Skin of body (tissue), 2 donors: ENCODE measurements around the gene IL24. TPM values are rescaled to one million over a fixed set of nuclear protein-coding genes. Genes with fewer than 3 reads are reported as not detected.
A peak's percentile ranks its signal among the peaks of the same experiment; 100 is the strongest.
"Not testable (repeated sequence)": the region's sequence is repeated elsewhere in the genome, so short reads cannot be mapped to it uniquely, and the experiment has no call there.

Source experiments
- DNase-seq: peaks from one replicate; lab custom pipeline; 2025; lab: John Stamatoyannopoulos, UW
- total RNA-seq: library from RNA; depleted of rRNA; stranded (reverse); fragments of >200 nt; gene quantifications from one replicate; pipeline ENCODE4 v1.2.3, GENCODE V29; 2014

Gene IL24
- total RNA-seq, 1 donor from 2014 or later = not detected

DNA sequence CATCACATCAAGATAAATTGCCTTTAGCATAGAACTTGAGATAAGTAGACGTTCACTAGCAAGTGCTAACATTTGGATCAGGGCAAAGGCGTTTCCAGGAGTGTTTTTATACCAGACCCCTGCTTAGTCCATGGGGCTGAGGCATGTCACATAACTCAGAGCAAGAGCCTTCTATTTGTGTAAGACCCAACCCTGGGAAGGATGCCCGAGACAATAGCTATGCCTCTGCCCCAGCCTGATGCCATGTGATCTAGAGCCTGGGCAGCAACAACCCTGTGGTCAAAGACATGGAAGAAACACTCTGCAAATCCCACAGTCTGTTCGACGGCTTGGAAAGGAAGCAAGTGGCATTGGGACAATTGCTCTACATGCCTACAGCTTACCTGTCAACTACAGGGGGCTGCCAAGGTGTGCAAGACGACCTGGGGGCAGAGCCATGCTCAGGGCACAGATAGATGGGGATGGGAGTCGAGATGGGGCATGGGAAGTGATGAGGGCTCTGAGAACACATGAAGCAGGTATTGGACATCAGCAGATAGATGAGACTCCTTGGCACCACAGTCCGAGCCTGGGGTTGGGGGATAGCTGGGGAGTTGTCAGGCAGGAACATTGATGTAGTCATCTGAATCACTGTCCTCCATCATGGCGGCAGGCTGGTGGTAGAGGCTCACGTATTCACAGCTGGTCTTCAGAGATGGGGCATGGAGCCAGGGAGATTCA is 7.3 kb downstream of the IL24 start:
- no peak for DNase-seq

DNA sequence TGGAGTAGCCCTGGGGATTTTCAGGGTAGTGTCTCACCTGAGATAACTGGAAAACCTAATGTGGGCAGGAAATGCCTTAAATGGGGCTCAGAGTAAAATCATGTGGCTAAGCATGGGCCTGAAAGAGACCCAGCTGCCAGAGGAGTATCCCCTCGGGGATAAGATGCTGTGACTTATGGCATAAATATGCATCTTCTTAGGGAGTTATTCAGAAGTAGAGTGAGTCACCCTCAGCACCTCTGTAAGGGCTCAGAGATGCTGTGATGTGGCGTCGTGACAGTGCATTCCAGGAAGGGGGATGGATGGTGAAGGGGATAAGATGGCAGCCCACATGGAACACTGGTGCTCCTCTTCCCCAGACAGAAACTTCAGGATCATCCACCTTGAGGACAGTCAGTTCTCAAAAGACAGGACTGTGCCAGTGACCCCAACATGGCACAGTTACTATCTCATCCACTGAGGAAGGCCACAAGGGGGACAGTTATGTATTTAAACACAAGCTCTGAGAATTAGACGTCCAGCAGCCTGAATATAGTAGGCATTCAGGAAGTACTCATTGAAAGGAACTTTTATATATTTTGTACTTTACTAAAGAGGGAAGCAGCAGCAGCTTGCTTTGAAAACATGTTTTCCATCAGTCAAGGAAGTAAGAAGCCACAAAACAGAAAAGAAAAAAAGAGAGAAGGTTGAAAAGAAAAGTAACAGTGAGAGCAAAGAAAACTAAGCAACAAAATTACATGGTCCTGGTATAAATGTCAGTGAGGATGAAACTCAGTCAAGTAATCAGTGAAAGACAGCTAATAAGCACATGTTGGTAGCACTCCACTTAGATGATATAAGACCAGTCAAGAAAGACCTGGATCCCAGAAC is 8.3 kb downstream of the IL24 start:
- DNase-seq = no peak

DNA sequence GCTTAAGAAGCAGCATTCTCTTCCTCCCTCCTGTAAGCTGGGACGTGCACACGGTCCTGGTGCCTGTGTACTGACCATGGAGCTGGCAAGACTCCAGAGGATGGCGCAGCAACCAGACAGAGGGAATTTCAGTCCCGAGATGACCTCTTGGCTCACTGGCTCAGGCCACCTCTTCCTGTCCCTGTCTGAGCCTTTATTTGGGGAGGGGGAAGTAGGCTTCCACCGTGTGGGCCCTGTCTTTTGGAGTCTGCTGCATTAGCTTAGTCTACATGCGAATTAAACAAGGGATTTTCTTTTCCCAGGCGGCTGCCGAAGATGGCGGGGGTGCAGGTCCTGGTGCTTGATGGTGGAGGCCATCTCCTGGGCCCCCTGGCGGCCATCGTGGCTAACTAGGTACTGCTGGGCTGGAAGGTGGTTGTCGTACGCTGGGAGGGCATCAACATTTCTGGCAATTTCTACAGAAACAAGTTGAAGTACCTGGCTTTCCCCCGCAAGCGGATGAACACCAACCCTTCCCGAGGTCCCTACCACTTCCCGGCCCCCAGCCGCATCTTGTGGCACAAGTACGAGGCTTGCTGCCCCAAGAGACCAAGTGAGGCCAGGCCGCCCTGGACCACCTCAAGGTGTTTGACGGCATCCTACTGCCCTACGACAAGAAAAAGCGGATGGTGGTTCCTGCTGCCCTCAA is 10.2 kb downstream of the IL24 start:
- no peak for DNase-seq

DNA sequence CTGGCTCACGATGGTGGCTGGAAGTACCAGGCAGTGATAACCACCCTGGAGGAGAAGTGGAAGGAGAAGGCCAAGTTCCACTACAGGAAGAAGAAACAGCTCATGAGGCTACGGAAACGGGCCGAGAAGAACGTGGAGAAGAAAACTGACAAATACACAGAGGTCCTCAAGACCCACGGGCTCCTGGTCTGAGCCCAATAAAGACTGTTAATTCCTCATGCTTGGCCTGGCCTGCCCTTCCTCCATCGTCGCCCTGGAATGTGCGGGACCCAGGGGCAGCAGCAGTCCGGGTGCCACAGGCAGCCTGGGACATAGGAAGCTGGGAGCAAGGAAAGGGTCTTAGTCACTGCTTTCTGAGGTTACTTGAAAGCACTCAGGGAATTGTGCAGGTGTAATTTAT is 10.8 kb downstream of the IL24 start:
- DNase-seq = no peak

DNA sequence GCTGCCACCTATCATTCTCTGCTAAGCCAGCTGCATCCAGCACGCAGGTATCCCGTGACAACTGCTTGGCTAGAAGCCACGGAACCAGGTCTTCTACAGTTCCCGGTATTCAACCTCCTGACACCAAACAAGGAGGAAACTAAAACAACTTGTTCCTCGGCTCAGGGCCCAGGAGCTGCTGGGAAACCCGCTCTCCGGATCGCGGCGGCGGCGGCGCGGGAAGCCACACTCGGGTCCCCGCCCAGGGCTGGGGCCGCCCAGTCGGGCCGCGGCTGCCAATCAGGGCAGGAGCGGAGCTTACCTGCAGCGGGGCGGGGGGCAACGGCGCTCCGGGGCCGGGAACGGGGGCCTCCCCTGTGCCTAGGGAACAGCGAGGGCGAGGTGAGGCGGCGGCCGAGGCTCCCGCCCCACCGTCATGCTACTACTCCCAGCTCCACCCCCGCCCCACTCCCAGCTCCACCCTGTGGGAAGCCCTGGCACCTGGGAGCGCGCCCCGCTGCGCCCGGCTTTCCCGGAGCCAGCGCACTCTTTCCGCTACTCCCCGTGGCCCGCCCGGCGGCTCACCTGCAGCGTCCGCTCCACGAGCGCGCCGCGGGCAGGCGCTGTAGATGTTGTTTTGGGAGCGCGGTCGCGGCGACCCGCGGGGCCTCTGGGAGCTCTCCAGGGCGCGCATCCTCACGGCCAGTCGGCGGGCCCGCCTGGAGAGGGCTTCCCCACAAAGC is 12.1 kb downstream of the IL24 start:
- no peak for DNase-seq

DNA sequence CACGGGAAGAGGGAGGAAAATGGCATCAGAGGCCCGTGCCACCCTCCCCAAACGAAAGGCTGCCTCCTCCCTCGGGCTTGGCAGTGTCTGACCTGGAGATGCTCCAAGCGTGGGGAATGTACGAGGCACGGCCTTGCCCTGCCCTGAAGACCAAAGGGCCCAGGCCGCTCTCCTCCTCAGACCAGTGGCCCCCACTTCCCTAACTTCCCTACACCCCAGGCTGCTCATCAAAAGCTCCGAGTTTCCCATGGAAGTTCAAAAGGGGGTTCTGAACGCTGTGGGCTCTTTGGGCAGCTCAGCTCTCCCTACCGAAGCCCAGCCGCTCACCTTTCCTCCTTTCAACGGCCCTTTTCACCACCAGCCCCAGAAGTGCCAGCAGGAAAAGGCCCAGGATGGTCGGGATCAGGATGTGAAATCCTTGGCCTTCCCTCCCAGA is 12.7 kb downstream of the IL24 start:
- no peak for DNase-seq

DNA sequence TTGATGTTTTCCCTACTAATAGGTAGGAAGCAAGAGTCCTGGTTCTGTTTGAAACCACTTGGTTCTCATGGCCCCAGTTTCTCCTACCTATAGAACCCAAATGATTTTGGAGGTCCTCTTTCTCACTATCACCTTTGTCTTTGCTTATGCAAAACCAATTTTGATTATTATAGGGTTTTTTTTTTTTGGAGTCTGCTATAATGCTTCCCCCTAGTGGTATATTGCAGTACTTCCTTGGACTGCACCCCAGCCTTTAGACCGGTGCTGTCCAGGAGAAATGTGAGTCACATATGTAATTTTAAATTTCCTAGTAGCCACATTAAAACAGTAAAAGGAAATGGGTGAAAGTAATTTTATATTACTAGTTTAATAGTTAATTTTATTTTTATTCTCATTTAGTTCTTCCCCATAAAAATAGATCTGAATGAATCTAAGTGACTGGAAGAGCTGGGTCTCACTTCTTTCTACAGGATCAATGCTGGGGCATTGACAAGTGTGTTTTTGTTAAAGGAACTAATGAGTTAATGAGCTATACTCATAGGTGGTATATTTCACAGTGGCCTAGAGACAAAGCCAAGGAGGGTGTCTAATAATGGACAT is 13.9 kb downstream of the IL24 start:
- DNase-seq = peak; percentile 12

DNA sequence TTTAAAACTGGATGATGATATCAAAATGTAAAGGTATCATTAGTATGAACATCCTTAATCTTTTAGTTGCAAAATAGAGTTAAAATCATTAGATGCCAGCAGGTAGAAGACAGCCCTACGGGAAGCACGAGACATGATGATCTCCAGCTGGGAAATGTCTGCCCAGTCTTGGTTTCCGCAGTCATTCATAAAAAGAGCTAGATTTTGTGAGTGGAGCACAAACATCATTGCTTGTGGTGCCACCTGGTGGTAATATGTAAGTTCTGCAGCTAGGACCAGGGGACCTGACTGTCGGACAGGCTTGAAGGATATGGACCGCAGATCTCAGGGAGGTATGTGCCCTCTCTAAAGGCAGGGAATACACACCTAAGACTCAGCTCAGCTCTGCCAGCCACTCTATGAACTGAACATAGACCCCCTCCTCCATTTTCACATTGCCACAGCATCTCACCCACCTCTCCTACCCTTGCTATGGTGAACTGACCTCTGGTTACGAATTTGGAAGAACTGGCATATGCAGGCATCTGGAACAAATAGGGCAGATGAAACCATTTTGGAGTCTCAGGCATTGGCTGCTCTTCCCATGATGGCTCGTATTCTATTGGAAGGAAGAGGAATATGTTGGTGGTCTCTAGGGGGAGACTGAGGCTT is 15.3 kb downstream of the IL24 start:
- DNase-seq = peak; percentile 68

DNA sequence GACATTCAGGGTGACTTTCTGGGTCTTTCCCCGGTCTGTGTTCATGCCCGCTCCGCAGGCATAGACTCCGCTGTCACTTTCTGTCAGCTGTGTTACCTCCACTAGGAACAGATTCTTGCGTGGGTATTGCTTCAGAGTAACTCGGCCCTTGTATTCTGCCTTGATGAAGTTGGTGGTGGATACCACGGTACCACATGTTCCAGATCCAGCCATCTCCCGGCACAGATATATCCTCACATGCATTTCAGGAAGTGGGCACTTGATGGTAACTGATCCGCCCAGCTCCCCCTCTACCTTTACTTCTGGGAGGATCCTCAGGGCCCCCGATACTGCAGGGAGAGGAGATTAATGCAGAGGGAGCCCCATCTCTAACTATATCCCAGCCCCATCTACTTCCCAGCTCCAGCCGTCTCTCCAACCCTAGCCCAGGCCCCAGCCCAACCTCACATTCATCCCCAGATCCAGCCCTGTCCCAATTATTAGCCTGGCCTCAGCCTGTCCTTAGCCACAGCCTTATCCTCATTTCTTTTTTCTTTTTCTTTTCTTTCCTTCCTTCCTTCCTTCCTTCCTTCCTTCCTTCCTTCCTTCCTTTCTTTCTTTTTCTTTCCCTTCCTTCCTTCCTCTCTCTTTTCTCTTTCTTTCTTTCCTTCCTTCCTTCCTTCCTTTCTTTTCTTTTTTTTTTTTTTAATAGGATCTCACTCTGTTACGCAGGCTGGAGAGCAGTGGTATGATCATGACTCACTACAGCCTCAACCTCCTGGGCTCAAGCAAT is 16.7 kb downstream of the IL24 start:
- DNase-seq = no peak

DNA sequence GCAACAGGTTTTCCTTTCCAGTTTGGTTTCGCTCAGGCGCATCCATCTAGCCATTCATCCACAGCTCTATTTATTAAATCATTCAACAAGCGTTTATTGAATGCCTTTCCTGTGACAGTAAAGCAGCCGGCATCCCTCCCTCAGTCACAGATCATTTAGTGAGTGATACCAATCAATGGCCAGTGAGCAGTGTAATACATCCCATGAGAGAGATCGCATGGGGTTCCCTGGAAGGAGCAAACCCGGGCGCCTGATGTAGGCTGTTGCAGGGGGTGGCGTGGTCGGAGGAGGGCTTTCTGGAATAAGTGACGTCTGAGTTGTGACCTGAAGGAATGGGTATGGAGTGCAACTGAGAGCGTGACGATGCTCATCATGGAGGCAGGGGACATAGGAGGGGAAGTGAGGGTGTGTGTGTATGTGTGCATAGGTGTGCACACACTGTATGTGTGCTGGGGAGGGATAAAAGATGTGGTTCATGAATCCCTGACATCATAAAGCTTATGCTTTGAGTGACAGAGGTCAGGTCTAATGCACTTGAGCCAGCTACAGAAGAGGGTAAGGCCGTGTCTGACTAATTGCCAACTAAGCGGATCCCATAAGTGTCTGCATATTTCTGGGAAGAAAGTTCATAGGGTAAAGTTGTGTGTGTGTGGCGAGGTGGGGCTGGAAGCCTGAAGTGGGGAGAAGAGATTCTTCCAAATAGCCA is 17.9 kb downstream of the IL24 start:
- no peak for DNase-seq

DNA sequence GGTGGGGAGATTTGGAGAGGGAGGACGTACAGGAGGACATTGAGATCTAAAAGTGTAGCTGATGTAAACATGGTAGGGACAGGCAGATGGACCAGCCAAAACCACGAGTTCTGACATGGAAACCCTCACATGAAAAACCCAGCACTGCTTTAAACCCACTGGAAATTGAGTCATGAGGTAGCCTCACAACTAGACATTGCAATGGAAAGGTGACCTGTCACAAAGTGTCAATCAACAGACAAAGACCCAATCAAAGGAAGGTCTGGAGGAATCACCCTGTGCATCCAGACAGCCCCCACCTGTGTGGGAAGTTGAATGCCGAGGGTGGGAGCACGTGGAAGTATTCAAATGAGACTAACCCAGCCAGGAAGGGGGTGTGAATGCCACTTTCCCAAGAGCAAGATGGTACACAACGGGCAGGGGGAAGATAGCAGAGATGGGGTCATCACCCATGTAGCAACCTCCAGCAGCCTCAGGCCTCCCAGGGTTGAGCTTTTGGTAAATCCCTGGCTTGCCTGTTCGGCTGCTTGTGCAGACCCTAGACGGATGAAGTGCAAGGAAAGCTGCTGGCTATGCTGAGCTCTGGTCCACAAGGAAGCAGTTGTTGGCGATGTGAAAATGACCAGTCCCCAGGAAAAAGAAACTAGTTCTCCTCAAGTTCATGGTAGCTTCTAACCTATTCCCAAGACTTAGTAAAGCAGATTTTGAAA is 18.9 kb downstream of the IL24 start:
- no peak for DNase-seq

DNA sequence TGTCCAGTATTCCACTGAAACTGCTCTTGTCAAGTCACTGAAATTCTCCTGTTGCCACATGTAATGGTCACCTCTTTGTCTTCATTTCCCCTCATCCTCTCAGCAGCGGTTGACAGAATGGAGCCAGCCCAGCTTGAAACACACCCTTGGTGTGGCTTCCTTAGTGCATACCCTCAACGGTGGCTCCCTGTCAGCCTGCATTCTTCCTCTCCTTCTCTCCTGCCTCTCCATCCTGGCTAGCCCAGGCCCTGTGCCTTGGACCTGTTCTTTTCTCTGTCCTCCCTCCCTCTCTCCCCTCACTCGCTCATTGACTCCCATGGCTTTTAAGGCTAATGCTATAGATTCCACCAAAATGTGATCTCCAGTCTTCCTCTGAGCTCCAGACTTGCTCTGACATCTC is 20.8 kb downstream of the IL24 start:
- no peak for DNase-seq

DNA sequence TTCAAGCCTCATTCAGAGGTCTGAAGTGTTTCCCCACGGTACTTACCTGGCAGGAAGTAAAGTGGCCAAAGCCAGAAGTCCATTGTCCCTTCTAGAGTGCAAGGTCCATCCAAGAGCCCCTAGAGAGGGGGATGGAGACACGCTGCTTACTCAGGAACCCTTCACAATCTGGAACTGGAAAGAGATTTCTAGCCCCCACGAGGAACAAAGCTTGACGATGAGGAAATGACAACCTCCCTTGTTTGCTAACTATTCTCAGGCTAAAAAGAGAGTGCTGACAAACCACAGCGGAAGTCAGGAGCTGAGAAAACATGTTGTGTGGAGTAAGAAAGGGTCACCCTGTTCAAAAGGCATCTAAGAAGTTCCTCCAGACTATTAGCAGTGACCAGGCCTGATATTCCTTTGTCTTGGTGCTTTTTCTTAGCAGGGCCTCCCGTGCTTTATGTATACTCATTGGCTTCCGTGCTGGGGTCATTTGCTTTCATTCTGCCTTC is 24.6 kb downstream of the IL24 start, which contains the start of gene FCMR:
Gene FCMR (minus strand): TSS at position 170 of the 494 bp plus-strand sequence. CDS start 87 bp downstream, at position 83.
- DNase-seq = no peak

DNA sequence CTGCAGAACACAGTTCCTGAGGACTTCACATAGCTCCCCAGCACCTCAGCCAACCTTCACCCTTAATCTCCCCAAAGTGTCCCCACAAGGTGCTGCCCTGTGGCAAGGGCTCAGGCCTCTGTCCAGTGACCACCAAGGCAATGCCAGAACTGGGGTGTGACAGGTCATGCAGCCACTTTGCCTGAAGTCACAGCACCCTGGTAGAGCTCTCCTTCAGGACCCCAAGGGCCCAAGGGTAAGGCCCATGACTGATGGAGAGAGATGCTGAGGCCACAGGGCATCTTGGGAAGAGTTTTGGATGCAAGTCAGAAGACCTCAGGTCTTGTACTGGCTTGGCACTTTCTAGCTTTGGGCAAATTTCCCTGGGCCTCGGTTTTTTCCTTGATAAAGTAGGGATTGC is 25.3 kb downstream of the IL24 start:
- DNase-seq = no peak

DNA sequence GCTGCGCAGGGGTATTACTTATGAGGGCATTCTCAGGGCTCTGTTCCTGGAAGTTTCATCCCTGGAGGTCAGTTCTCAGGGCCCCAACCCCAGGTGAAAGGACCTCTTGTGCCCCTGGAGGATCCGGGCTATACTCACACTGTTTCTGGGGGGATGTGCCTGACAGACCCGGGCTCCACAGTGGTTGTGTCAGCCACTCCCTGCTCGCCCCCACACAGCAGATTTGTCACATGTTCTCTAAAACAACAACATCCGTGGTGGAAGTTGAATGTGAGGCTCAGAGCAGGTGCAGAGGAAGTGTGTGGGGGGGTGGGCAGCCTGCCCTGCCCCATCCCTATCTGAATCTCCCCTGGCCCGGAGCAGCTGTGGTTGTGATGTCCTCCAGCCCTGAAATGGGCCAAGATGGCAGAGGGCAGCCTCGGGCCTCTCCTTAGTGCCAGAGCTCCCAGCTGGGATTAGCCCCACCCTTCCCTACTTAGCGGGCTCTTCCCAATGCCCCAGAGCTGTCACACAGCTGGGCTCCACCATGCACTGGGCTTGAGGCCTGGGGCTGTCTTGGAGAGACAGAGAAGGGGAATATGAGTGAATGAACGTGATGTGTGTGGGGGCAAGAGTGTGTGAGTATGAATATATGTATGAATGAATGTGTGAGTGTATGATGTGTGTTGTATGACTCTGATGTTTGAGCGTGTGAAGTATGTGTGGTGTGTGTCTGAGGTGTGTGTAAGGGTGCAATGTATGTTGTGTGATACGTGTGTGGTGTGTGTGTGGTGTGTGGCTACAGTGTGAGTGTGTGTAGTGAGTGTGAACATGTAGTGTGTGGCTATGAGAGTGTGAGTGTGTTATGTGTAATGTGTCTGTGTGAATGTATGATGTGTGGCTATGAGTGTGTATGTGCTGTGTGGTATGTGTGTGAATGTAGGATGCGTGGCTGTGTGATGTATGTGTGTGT is 26.0 kb downstream of the IL24 start:
- no peak for DNase-seq

DNA sequence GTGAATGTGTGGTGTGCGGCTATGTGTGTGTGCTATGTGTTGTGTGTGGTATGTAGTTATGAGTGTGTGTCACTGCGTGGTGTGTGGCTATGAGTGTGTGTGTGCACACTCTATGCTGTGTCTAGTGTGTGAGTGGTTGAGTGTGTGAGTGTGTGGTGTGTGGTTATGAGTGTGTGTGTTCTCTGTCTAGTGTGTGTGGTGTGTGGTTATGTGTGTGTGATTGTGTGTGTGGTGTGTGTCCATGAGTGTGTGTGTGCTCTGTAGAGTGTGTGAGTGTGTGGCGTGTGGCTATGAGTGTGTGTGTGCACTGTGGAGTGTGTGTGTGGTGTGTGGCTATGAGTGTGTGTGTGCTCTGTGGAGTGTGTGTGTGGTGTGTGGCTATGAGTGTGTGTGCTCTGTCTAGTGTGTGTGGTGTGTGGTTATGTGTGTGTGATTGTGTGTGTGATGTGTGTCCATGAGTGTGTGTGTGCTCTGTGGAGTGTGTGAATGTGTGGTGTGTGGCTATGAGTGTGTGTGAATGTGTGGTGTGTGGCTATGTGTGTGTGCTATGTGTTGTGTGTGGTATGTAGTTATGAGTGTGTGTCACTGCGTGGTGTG is 26.8 kb downstream of the IL24 start:
- not testable (repeated sequence) for DNase-seq
